GM19467 (cell line): ENCODE results near the gene F5.
A peak's percentile ranks its signal among the peaks of the same experiment; 100 is the strongest.
"Not testable (repeated sequence)": the region's sequence is repeated elsewhere in the genome, so short reads cannot be mapped to it uniquely, and the experiment has no call there.

Source experiments
- ATAC-seq: cut with Tn5 transposase; IDR thresholded peaks from one replicate; pipeline ENCODE4 v1.9.1; 2021; ENCODE audit warnings: mild to moderate bottlenecking, moderate library complexity; ENCODE audit not compliant: unreplicated experiment

F5 gene

GRCh38 chr1:169511316-169512005 lies 74.8 kb downstream of the F5 start:
- ATAC-seq = no peak

- no peak for ATAC-seq
Observed at GRCh38 chr1:169510060-169510459, 76.2 kb downstream of the F5 start.

- ATAC-seq = no peak
Observed at GRCh38 chr1:169509354-169509753, 76.9 kb downstream of the F5 start.

GRCh38 chr1:169508432-169509338 lies 77.6 kb downstream of the F5 start:
- ATAC-seq = no peak

- no peak for ATAC-seq
Observed at GRCh38 chr1:169507413-169507812, 78.9 kb downstream of the F5 start.

GRCh38 chr1:169503601-169504000 lies 82.7 kb downstream of the F5 start:
- ATAC-seq = not testable (repeated sequence)

- no peak for ATAC-seq
Observed at GRCh38 chr1:169499807-169500206, 86.5 kb downstream of the F5 start.

GRCh38 chr1:169497317-169497716 lies 89.0 kb downstream of the F5 start:
- ATAC-seq = no peak

GRCh38 chr1:169495916-169496315 lies 90.4 kb downstream of the F5 start:
- no peak for ATAC-seq

GRCh38 chr1:169495046-169495775 lies 91.1 kb downstream of the F5 start:
- no peak for ATAC-seq

GRCh38 chr1:169494343-169494742 lies 91.9 kb downstream of the F5 start:
- ATAC-seq = no peak

GRCh38 chr1:169493251-169493650 lies 93.0 kb downstream of the F5 start:
- no peak for ATAC-seq

- peak; percentile 46 for ATAC-seq
Observed at GRCh38 chr1:169491845-169492281, 94.4 kb downstream of the F5 start.

- ATAC-seq = no peak
Observed at GRCh38 chr1:169488157-169488556, 98.1 kb downstream of the F5 start.

GRCh38 chr1:169487561-169487960 lies 98.7 kb downstream of the F5 start:
- ATAC-seq = no peak

- ATAC-seq = no peak
Observed at GRCh38 chr1:169487133-169487532, 99.1 kb downstream of the F5 start.

GRCh38 chr1:169486281-169487051 lies 99.8 kb downstream of the F5 start:
- no peak for ATAC-seq

GRCh38 chr1:169485431-169486280 lies 100.6 kb downstream of the F5 start, which contains the start of gene SLC19A2:
TSS of gene SLC19A2 (minus strand) at chr1:169485944. CDS start at chr1:169485766, 178 bp downstream.
- peak; percentile 96 for ATAC-seq

GRCh38 chr1:169484683-169485430 lies 101.4 kb downstream of the F5 start:
- peak; percentile 7 for ATAC-seq
